ENCODE measurements around the gene HOXC10.

HOXC10 gene

GRCh38 chr12:54033106-54033979, 48.4 kb downstream of the HOXC10 start:
- TF ChIP-seq CTCF (IDR thresholded peaks at IDR 0.05; ENCODE audit: low read depth, low read length) = no peak
- H3K4me3 ChIP-seq (ENCODE audit: low read depth, low read length) = no peak overlapping the region

- no peak for TF ChIP-seq CTCF (IDR thresholded peaks at IDR 0.05; ENCODE audit: low read depth, low read length)
- no peak overlapping the region for H3K4me3 ChIP-seq (ENCODE audit: low read depth, low read length)
Measured at GRCh38 chr12:54033980-54034784, 49.2 kb downstream of the HOXC10 start.

GRCh38 chr12:54034785-54035310, 49.9 kb downstream of the HOXC10 start:
- H3K4me3 ChIP-seq (ENCODE audit: low read depth, low read length) = no peak overlapping the region
- TF ChIP-seq CTCF (IDR thresholded peaks at IDR 0.05; ENCODE audit: low read depth, low read length) = no peak

GRCh38 chr12:54035568-54036264, 50.8 kb downstream of the HOXC10 start:
- H3K4me3 ChIP-seq (ENCODE audit: low read depth, low read length) = no peak overlapping the region
- TF ChIP-seq CTCF (IDR thresholded peaks at IDR 0.05; ENCODE audit: low read depth, low read length) = no peak

- no peak for TF ChIP-seq CTCF (IDR thresholded peaks at IDR 0.05; ENCODE audit: low read depth, low read length)
- no peak overlapping the region for H3K4me3 ChIP-seq (ENCODE audit: low read depth, low read length)
Measured at GRCh38 chr12:54036620-54037359, 51.8 kb downstream of the HOXC10 start.

GRCh38 chr12:54037360-54038283, 52.7 kb downstream of the HOXC10 start:
- no peak overlapping the region for H3K4me3 ChIP-seq (ENCODE audit: low read depth, low read length)
- no peak for TF ChIP-seq CTCF (IDR thresholded peaks at IDR 0.05; ENCODE audit: low read depth, low read length)
